LNCAP (cell line): Measurements from ENCODE around the gene ERGIC2.

Source experiments
- TF ChIP-seq, protein P1 (sequence below): fragments of 450-650 bp; IDR thresholded peaks from 2 replicates; pipeline ENCODE4 v1.5.1; 2017; ENCODE audit warnings: mild to moderate bottlenecking

Gene ERGIC2

DNA sequence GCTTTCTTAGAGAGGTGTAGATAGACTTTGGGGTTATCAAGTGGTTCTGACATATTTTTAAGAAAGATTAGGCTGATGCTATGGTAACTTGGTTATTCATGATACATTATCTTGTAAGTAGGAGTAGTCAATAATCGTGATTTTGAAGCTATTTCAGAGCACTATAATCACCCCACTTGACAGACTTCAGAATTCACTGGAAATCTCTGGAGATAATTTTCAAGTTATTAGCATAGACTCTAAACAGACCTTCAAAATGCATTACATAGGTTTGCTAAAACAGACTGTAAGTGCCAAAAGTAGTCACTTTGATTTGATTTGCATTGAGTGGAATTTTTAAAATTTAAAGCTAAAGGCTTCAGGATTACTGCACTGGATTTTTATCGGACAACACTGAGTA lies 74.3 kb downstream of the ERGIC2 start:
- TF ChIP-seq, protein P1, sequence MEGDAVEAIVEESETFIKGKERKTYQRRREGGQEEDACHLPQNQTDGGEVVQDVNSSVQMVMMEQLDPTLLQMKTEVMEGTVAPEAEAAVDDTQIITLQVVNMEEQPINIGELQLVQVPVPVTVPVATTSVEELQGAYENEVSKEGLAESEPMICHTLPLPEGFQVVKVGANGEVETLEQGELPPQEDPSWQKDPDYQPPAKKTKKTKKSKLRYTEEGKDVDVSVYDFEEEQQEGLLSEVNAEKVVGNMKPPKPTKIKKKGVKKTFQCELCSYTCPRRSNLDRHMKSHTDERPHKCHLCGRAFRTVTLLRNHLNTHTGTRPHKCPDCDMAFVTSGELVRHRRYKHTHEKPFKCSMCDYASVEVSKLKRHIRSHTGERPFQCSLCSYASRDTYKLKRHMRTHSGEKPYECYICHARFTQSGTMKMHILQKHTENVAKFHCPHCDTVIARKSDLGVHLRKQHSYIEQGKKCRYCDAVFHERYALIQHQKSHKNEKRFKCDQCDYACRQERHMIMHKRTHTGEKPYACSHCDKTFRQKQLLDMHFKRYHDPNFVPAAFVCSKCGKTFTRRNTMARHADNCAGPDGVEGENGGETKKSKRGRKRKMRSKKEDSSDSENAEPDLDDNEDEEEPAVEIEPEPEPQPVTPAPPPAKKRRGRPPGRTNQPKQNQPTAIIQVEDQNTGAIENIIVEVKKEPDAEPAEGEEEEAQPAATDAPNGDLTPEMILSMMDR = no peak

DNA sequence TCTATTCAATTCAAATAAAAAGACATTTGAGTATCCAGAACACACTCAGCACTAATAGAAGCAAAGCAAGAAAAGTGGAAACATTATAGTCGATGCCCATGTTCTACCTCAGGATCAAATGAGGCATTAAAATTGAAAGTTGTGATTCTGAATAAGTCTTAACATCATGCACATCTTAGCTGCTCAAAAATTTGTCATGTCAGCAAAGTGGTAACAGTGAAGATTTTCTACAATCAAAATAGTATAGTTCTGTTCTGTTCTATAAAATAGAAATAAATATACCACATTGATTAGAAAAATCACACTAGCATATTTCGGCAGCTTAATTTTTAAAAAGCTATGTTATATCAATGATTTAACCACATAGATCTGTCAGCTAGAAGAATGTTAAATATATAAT lies 74.7 kb downstream of the ERGIC2 start:
- TF ChIP-seq, protein P1 = no peak

DNA sequence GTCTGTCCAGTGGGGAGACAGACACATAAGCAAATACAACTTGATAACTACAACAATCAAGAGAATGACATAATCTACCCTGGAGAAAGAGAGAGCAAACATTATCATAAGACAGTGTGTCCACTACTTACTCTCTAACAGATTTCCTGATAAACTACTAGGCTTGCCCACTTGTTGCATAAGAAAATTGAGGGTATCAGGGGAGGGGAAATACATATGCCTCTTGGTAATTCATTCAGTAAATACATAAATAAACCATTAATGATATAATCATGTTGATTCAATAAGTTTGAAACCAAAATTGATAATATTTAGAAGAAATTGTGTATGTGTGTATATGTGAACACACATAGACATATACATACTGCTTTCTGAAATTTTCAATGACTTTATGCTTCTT lies 76.6 kb downstream of the ERGIC2 start:
- TF ChIP-seq, protein P1 = no peak

DNA sequence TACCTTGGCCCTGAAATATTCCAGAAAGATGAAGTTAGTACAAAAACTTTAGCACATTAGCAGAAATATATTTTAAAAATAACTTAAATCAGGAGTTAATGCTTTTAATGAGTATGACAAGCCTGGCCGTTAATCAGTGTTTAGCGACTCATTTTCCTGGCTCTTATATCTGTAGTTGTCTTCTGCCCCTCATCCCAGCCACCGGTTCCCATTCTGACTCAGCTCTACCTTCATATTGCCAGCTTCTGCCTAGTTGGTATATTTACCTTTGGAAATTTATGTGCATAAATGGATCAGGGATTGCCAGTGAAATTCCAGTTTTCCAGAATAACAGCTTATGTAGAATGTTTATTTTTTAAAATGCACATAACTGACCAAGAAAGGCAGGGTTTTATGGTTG lies 79.9 kb downstream of the ERGIC2 start:
- TF ChIP-seq, protein P1 = no peak

DNA sequence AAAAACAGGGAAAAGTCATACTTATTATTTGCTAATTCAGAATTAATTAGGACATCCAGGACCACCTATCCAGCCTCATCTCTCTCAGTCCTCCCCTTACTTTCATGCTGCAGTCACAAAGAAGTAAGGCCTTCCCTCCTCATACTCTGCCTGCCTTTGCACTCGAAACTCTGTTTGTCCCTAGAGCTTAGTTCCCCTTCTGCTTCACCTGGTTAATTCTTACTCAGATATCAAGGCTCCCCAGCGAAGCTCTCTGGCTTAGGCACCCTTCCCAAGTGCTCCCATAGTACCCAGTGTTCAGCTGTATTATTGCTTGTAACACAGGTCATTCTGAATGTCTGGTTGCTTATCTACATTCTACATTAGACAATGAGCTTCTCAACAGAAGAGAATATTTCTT lies 81.3 kb downstream of the ERGIC2 start:
- TF ChIP-seq, protein P1 = no peak

DNA sequence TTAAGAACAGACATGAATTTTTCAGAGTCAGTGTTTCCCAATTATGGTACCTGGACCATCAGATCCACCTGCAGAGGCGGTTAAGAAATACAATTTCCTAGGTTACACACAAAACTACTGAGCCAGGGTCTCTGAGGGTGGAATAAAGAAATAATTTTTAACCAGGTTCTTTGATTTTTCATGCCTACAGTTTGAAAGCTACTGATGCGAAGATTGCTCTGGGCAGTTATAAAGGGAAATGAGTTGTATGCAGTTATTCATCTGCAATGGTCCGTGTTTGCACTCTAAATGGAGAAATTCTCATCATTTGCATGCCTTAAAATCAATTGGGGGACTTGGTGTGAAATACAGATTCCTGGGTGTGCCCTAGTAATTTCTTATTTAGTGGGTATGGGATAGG lies 89.7 kb downstream of the ERGIC2 start:
- TF ChIP-seq, protein P1 = no peak

DNA sequence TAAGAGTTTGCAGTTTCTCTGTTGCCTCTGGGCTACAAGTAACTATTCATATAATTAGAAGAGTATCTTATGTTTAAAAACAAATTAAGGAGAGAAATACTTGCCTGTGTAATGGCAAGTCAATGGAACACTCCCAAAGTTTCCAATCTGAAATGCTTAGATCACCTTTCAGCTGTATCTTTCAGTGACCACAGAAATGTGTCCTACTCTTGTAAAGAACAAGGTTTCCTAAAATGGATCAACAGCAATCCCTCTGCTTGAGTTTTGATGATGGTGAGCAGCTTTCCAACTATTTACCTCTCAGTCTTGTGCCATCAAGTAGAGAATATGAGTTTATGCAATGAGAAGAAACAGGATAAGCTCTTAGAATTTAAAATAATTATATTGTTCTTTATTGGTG lies 92.9 kb downstream of the ERGIC2 start:
- TF ChIP-seq, protein P1 = no peak

DNA sequence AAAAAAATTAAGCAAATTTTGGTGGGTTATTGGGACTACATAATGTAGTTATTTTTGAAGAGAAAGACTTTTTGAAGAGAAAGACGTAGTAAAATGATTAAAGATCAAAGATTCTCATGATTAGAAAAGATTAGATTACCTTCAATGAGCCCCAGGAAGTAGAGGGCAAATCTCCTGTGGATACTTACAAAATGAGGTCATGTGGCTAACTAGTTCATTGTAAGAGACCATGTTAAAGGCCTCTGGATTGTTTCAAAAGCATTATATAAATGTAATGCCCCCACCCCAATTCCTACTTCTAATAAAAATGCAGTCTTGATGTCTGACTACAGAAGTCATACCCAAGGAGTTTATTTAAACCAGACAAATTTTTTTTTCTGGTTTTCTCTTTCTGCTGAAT lies 93.3 kb downstream of the ERGIC2 start:
- TF ChIP-seq, protein P1 = no peak
